SK-N-SH (cell line): Measurements from ENCODE around the gene EEF1A2.

ENCODE experiments used
- TCF12 ChIP-seq: IDR thresholded peaks from 2 replicates; pipeline ENCODE4 v1.4.0; 2012
- YY1 ChIP-seq: IDR thresholded peaks from 2 replicates; pipeline ENCODE4 v1.4.0; 2012; ENCODE audit warnings: low read depth, mild to moderate bottlenecking
- TF ChIP-seq, protein P1 (sequence below): fragments of 200-600 bp; sonication (generic); IDR thresholded peaks from 2 replicates; pipeline ENCODE4 v1.6.1; 2017; ENCODE audit warnings: antibody characterized with exemption, mild to moderate bottlenecking, moderate library complexity

DNA sequence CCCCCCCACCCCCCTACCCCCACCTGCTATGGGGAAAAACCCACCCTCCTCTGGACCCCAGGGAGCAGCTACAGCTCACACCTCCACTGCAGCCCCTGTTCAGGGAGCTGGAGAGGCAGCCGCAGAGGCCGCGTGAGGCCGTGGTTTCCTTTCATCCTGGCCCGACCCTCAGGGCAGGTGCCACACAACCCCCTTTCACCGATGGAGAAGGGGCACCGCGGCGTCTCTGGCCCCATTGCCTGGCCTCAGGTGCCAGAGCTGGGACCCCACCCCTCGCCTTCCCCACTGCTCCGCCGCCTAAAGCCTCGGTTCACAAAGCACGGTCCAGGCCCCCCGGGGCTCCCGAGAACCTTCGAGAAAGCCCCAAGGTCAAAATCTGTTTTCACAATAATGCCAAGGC lies 14.6 kb downstream of the EEF1A2 start:
- TF ChIP-seq, protein P1, sequence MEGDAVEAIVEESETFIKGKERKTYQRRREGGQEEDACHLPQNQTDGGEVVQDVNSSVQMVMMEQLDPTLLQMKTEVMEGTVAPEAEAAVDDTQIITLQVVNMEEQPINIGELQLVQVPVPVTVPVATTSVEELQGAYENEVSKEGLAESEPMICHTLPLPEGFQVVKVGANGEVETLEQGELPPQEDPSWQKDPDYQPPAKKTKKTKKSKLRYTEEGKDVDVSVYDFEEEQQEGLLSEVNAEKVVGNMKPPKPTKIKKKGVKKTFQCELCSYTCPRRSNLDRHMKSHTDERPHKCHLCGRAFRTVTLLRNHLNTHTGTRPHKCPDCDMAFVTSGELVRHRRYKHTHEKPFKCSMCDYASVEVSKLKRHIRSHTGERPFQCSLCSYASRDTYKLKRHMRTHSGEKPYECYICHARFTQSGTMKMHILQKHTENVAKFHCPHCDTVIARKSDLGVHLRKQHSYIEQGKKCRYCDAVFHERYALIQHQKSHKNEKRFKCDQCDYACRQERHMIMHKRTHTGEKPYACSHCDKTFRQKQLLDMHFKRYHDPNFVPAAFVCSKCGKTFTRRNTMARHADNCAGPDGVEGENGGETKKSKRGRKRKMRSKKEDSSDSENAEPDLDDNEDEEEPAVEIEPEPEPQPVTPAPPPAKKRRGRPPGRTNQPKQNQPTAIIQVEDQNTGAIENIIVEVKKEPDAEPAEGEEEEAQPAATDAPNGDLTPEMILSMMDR, result no peak
- TF ChIP-seq YY1, result no peak
- no peak for TF ChIP-seq TCF12
